NB4 (cell line): ENCODE results near the gene LDLRAD1.
A peak's percentile ranks its signal among the peaks of the same experiment; 100 is the strongest.
"Not testable (repeated sequence)": the region's sequence is repeated elsewhere in the genome, so short reads cannot be mapped to it uniquely, and the experiment has no call there.

Experiments
- DNase-seq: peaks from one replicate; pipeline ENCODE4 v3.0.0; 2010; ENCODE audit warnings: low read depth
- H3K4me3 ChIP-seq: one replicate; pipeline ENCODE4 v1.5.1; 2011; ENCODE audit warnings: mild to moderate bottlenecking, low read depth, low read length, moderate library complexity
- CTCF ChIP-seq: IDR thresholded peaks from one replicate; pipeline ENCODE4 v1.5.1; 2012; ENCODE audit warnings: low read depth, low read length
- MAX ChIP-seq: IDR thresholded peaks from 2 replicates; pipeline ENCODE4 v1.6.1; 2011; ENCODE audit warnings: low read depth, low read length
- MYC ChIP-seq: IDR thresholded peaks from 2 replicates; pipeline ENCODE4 v1.6.1; 2011; ENCODE audit warnings: low read depth, low read length
- POLR2A ChIP-seq: IDR thresholded peaks from 2 replicates; pipeline ENCODE4 v1.6.1; 2011; ENCODE audit warnings: mild to moderate bottlenecking; ENCODE audit not compliant: insufficient read length; ENCODE audit errors: extremely low read depth

The LDLRAD1 gene

GRCh38 chr1:54041806-54042205, 23.8 kb upstream of the LDLRAD1 start:
- no peak overlapping the region for H3K4me3 ChIP-seq
- TF ChIP-seq MAX (no peak), CTCF (no peak), MYC (no peak), POLR2A (no peak)
- no peak for DNase-seq

- DNase-seq, result no peak
- TF ChIP-seq CTCF (no peak), POLR2A (no peak), MAX (no peak), MYC (no peak)
- H3K4me3 ChIP-seq, result no peak overlapping the region
Observed at GRCh38 chr1:54037476-54037875, 19.5 kb upstream of the LDLRAD1 start.

- no peak overlapping the region for H3K4me3 ChIP-seq
- TF ChIP-seq POLR2A (no peak), CTCF (no peak), MAX (no peak), MYC (no peak)
- DNase-seq, result no peak
Observed at GRCh38 chr1:54028306-54029251, 10.6 kb upstream of the LDLRAD1 start.

- DNase-seq, result no peak
- H3K4me3 ChIP-seq, result no peak overlapping the region
- no peak for TF ChIP-seq CTCF
- no peak for TF ChIP-seq POLR2A
Observed at GRCh38 chr1:54027848-54028247, 9.9 kb upstream of the LDLRAD1 start.

- not testable (repeated sequence) for DNase-seq, H3K4me3 ChIP-seq
Observed at GRCh38 chr1:54024811-54025210, 6.8 kb upstream of the LDLRAD1 start.

- no peak for DNase-seq
- no peak overlapping the region for H3K4me3 ChIP-seq
- no peak for TF ChIP-seq CTCF
- TF ChIP-seq MYC, result no peak
- TF ChIP-seq POLR2A, result no peak
- no peak for TF ChIP-seq MAX
Observed at GRCh38 chr1:54024358-54024757, 6.4 kb upstream of the LDLRAD1 start.

GRCh38 chr1:54019562-54020176, 1.7 kb upstream of the LDLRAD1 start:
- H3K4me3 ChIP-seq, result not testable (repeated sequence)
- peak; percentile 15 for DNase-seq
